IPS-15b (cell line): ENCODE results near the gene VSTM2B.
"Not testable (repeated sequence)": the region's sequence is repeated elsewhere in the genome, so short reads cannot be mapped to it uniquely, and the experiment has no call there.

ENCODE experiments used
- H3K27me3 ChIP-seq: one replicate; pipeline ENCODE4 v1.6.1; 2013; ENCODE audit warnings: low read length; ENCODE audit not compliant: control insufficient read depth, insufficient read depth
- H3K36me3 ChIP-seq: one replicate; pipeline ENCODE4 v1.6.1; 2013; ENCODE audit warnings: low read length; ENCODE audit not compliant: control insufficient read depth, insufficient read depth
- H3K4me1 ChIP-seq: one replicate; pipeline ENCODE4 v1.6.1; 2013; ENCODE audit warnings: mild to moderate bottlenecking, low read length; ENCODE audit not compliant: control insufficient read depth, insufficient read depth
- H3K4me3 ChIP-seq: one replicate; pipeline ENCODE4 v1.5.1; 2013; ENCODE audit warnings: low read depth, low read length
- H3K9ac ChIP-seq: one replicate; pipeline ENCODE4 v1.6.1; 2013; ENCODE audit warnings: low read depth, mild to moderate bottlenecking, low read length
- H3K9me3 ChIP-seq: one replicate; pipeline ENCODE4 v1.6.1; 2013; ENCODE audit warnings: mild to moderate bottlenecking, low read length; ENCODE audit not compliant: control insufficient read depth, insufficient read depth

The VSTM2B gene

GRCh38 chr19:29485293-29485692 lies 40.5 kb upstream of the VSTM2B start:
- H3K36me3 ChIP-seq, result no peaks in the 10 kb centered on the region
- H3K27me3 ChIP-seq, result no peaks in the 10 kb centered on the region
- H3K4me3 ChIP-seq, result no peak overlapping the region
- no peaks in the 10 kb centered on the region for H3K9me3 ChIP-seq
- no peak overlapping the region for H3K9ac ChIP-seq
- H3K4me1 ChIP-seq, result no peaks in the 10 kb centered on the region

GRCh38 chr19:29486961-29487360 lies 38.8 kb upstream of the VSTM2B start:
- H3K9ac ChIP-seq, H3K9me3 ChIP-seq, H3K4me1 ChIP-seq, H3K4me3 ChIP-seq, H3K27me3 ChIP-seq, H3K36me3 ChIP-seq: not testable (repeated sequence)

- Histone ChIP-seq H3K9me3 (no peaks in the 10 kb centered on the region), H3K27me3 (no peaks in the 10 kb centered on the region), H3K4me3 (no peak overlapping the region), H3K9ac (no peak overlapping the region), H3K4me1 (no peaks in the 10 kb centered on the region), H3K36me3 (no peaks in the 10 kb centered on the region)
These were observed 38.4 kb upstream of the VSTM2B start for GRCh38 chr19:29487432-29487831.

- Histone ChIP-seq H3K27me3 (no peaks in the 10 kb centered on the region), H3K9ac (no peak overlapping the region), H3K4me3 (no peak overlapping the region), H3K36me3 (no peaks in the 10 kb centered on the region), H3K9me3 (no peaks in the 10 kb centered on the region), H3K4me1 (no peaks in the 10 kb centered on the region)
These were observed 37.5 kb upstream of the VSTM2B start for GRCh38 chr19:29488316-29488715.

- no peaks in the 10 kb centered on the region for H3K9me3 ChIP-seq
- H3K9ac ChIP-seq, result no peak overlapping the region
- no peaks in the 10 kb centered on the region for H3K27me3 ChIP-seq
- no peaks in the 10 kb centered on the region for H3K4me1 ChIP-seq
- H3K36me3 ChIP-seq, result no peaks in the 10 kb centered on the region
- no peak overlapping the region for H3K4me3 ChIP-seq
These were observed 36.4 kb upstream of the VSTM2B start for GRCh38 chr19:29489172-29489951.

GRCh38 chr19:29491491-29491890 lies 34.3 kb upstream of the VSTM2B start:
- Histone ChIP-seq H3K4me3 (no peak overlapping the region), H3K9me3 (no peaks in the 10 kb centered on the region), H3K9ac (no peak overlapping the region), H3K4me1 (no peaks in the 10 kb centered on the region), H3K27me3 (no peaks in the 10 kb centered on the region), H3K36me3 (no peaks in the 10 kb centered on the region)

- no peaks in the 10 kb centered on the region for H3K4me1 ChIP-seq
- no peaks in the 10 kb centered on the region for H3K9me3 ChIP-seq
- no peaks in the 10 kb centered on the region for H3K27me3 ChIP-seq
- no peak overlapping the region for H3K9ac ChIP-seq
- H3K36me3 ChIP-seq, result no peaks in the 10 kb centered on the region
- no peak overlapping the region for H3K4me3 ChIP-seq
These were observed 33.7 kb upstream of the VSTM2B start for GRCh38 chr19:29491995-29492577.

GRCh38 chr19:29492769-29493168 lies 33.0 kb upstream of the VSTM2B start:
- Histone ChIP-seq H3K4me3 (no peak overlapping the region), H3K9ac (no peak overlapping the region), H3K36me3 (no peaks in the 10 kb centered on the region), H3K4me1 (no peaks in the 10 kb centered on the region), H3K9me3 (no peaks in the 10 kb centered on the region), H3K27me3 (no peaks in the 10 kb centered on the region)

- Histone ChIP-seq H3K27me3 (no peaks in the 10 kb centered on the region), H3K4me3 (no peak overlapping the region), H3K4me1 (peaks cover 2% of the 10 kb centered on the region), H3K36me3 (no peaks in the 10 kb centered on the region), H3K9ac (no peak overlapping the region), H3K9me3 (no peaks in the 10 kb centered on the region)
These were observed 30.7 kb upstream of the VSTM2B start for GRCh38 chr19:29495091-29495490.

GRCh38 chr19:29495901-29496441 lies 29.8 kb upstream of the VSTM2B start:
- Histone ChIP-seq H3K4me3 (no peak overlapping the region), H3K27me3 (no peaks in the 10 kb centered on the region), H3K9ac (no peak overlapping the region), H3K36me3 (no peaks in the 10 kb centered on the region), H3K4me1 (peaks cover 2% of the 10 kb centered on the region), H3K9me3 (no peaks in the 10 kb centered on the region)

- Histone ChIP-seq H3K27me3 (no peaks in the 10 kb centered on the region), H3K36me3 (no peaks in the 10 kb centered on the region)
These were observed 28.6 kb upstream of the VSTM2B start for GRCh38 chr19:29497241-29497640.

More at GRCh38 chr19:29497241-29497640, 28.6 kb upstream of the VSTM2B start:
- no peak overlapping the region for H3K4me3 ChIP-seq
- peaks cover 2% of the 10 kb centered on the region for H3K4me1 ChIP-seq
- H3K9ac ChIP-seq, result no peak overlapping the region
- no peaks in the 10 kb centered on the region for H3K9me3 ChIP-seq
